Body of pancreas (tissue), 4 donors: ENCODE data around the gene CHPF2.

Experiments
- CTCF ChIP-seq, 7 experiments: fragments of 450-650 bp in 4 of 7; fragments of 200-600 bp in 3 of 7; sonication (generic) in 3 of 7; IDR thresholded peaks; one replicate each; pipeline ENCODE4 v1.5.1; 2016 to 2019; ENCODE audit warnings: antibody characterized with exemption in 7 of 7
- POLR2A ChIP-seq, 3 donors: fragments of 450-650 bp; IDR thresholded peaks; one replicate each; pipeline ENCODE4 v1.6.1; 2016; ENCODE audit warnings: antibody characterized with exemption in 3 of 3, mild to moderate bottlenecking in 2 of 3

GRCh38 chr7:151251689-151252560 lies 19.6 kb downstream of the CHPF2 start:
- TF ChIP-seq CTCF (IDR thresholded peaks at IDR 0.05) (no peak), POLR2A (IDR thresholded peaks at IDR 0.05) (peak in 2 of 3 donors; percentile 49 to 55)
